Effector CD8-positive, alpha-beta T cell (primary cell): ENCODE data around the gene ARID1B.

ENCODE experiments used
- DNase-seq: peaks from one replicate; lab custom pipeline; 2025; lab: John Stamatoyannopoulos, UW

Gene ARID1B

GRCh38 chr6:157159348-157159747, 382.2 kb downstream of the ARID1B start:
- DNase-seq = no peak

- no peak for DNase-seq
Observed at GRCh38 chr6:157161912-157162311, 384.7 kb downstream of the ARID1B start.

- DNase-seq = no peak
Observed at GRCh38 chr6:157162766-157163433, 385.7 kb downstream of the ARID1B start.

GRCh38 chr6:157163434-157164159, 386.4 kb downstream of the ARID1B start:
- DNase-seq = no peak

GRCh38 chr6:157164972-157165371, 387.8 kb downstream of the ARID1B start:
- no peak for DNase-seq

- no peak for DNase-seq
Observed at GRCh38 chr6:157166784-157167183, 389.6 kb downstream of the ARID1B start.

GRCh38 chr6:157167837-157168236, 390.7 kb downstream of the ARID1B start:
- no peak for DNase-seq

- no peak for DNase-seq
Observed at GRCh38 chr6:157168471-157168870, 391.3 kb downstream of the ARID1B start.

- no peak for DNase-seq
Observed at GRCh38 chr6:157169226-157169625, 392.0 kb downstream of the ARID1B start.

- no peak for DNase-seq
Observed at GRCh38 chr6:157169656-157170055, 392.5 kb downstream of the ARID1B start.

GRCh38 chr6:157170535-157170934, 393.4 kb downstream of the ARID1B start:
- DNase-seq = no peak

- DNase-seq = no peak
Observed at GRCh38 chr6:157171801-157172200, 394.6 kb downstream of the ARID1B start.

- DNase-seq = no peak
Observed at GRCh38 chr6:157172231-157172701, 395.1 kb downstream of the ARID1B start.

GRCh38 chr6:157172830-157173536, 395.8 kb downstream of the ARID1B start:
- DNase-seq = no peak

GRCh38 chr6:157173776-157174175, 396.6 kb downstream of the ARID1B start:
- no peak for DNase-seq

GRCh38 chr6:157174731-157175130, 397.6 kb downstream of the ARID1B start:
- DNase-seq = no peak

GRCh38 chr6:157177731-157178336, 400.7 kb downstream of the ARID1B start:
- DNase-seq = no peak

- DNase-seq = no peak
Observed at GRCh38 chr6:157181649-157182048, 404.5 kb downstream of the ARID1B start.

- DNase-seq = no peak
Observed at GRCh38 chr6:157182503-157183264, 405.5 kb downstream of the ARID1B start.

GRCh38 chr6:157184202-157185015, 407.2 kb downstream of the ARID1B start:
- peak; percentile 19 for DNase-seq

- no peak for DNase-seq
Observed at GRCh38 chr6:157185171-157185570, 408.0 kb downstream of the ARID1B start.
